A673 (cell line): ENCODE data around the gene WNK4. TPM values are rescaled to one million over a fixed set of nuclear protein-coding genes. Genes with fewer than 3 reads are reported as not detected.
"Not testable (repeated sequence)": the region's sequence is repeated elsewhere in the genome, so short reads cannot be mapped to it uniquely, and the experiment has no call there.

Experiments used
- BruUV-seq: library from RNA; stranded (reverse); fragments of 400-500 nt; replicated peaks from 2 replicates; lab custom pipeline; 2021; lab: Mats Ljungman, UMichigan
- CTCF ChIA-PET: fragments of 300-600 bp; sonication (Branson Sonifier 250); formaldehyde crosslinking; loops from one replicate; lab custom pipeline; 2022; ENCODE audit warnings: antibody characterized with exemption; lab: Charles Lee
- POLR2A ChIA-PET: fragments of 300-600 bp; sonication (Branson Sonifier 250); formaldehyde crosslinking; loops from one replicate; lab custom pipeline; 2022; ENCODE audit warnings: antibody characterized with exemption; ENCODE audit not compliant: low non-redundant PET; lab: Charles Lee
- DNase-seq: peaks from one replicate; pipeline ENCODE4 v3.0.0-alpha.2; 2015; ENCODE audit warnings: low spot score
- H3K27ac ChIP-seq: fragments of 200-600 bp; sonication (generic); 2 replicates; pipeline ENCODE4 v1.5.1; 2016; ENCODE audit warnings: mixed run types, low read depth, mild to moderate bottlenecking, mixed read lengths, antibody characterized with exemption, low read length; ENCODE audit not compliant: poor library complexity, severe bottlenecking
- H3K27me3 ChIP-seq: fragments of 200-600 bp; sonication (generic); replicated peaks from 2 replicates; pipeline ENCODE4 v1.6.1; 2017; ENCODE audit warnings: mixed run types, low read depth, mild to moderate bottlenecking, mixed read lengths, antibody characterized with exemption, low read length; ENCODE audit not compliant: insufficient read depth, poor library complexity
- H3K36me3 ChIP-seq: fragments of 200-600 bp; sonication (generic); 2 replicates; pipeline ENCODE4 v1.6.1; 2016; ENCODE audit warnings: mixed run types, mild to moderate bottlenecking, mixed read lengths, antibody characterized with exemption, low read length; ENCODE audit not compliant: insufficient read depth, poor library complexity, severe bottlenecking
- H3K4me1 ChIP-seq: fragments of 200-600 bp; sonication (generic); 2 replicates; pipeline ENCODE4 v1.6.1; 2017; ENCODE audit warnings: mixed run types, mild to moderate bottlenecking, mixed read lengths, antibody characterized with exemption, low read length; ENCODE audit not compliant: insufficient read depth, poor library complexity, severe bottlenecking
- H3K4me3 ChIP-seq: fragments of 200-600 bp; sonication (generic); 2 replicates; pipeline ENCODE4 v1.5.1; 2016; ENCODE audit warnings: low read depth, mixed run types, mild to moderate bottlenecking, mixed read lengths, low read length; ENCODE audit not compliant: poor library complexity, severe bottlenecking
- H3K9me3 ChIP-seq: fragments of 200-600 bp; sonication (generic); 2 replicates; pipeline ENCODE4 v1.6.1; 2016; ENCODE audit warnings: mixed run types, low read depth, mild to moderate bottlenecking, mixed read lengths, antibody characterized with exemption, low read length; ENCODE audit not compliant: poor library complexity, severe bottlenecking
- EZH2 ChIP-seq: fragments of 200-600 bp; sonication (generic); IDR thresholded peaks from 2 replicates; pipeline ENCODE4 v1.6.1; 2017; ENCODE audit warnings: borderline replicate concordance, low read depth, mild to moderate bottlenecking, mixed read lengths, antibody characterized with exemption, low read length; ENCODE audit not compliant: poor library complexity, severe bottlenecking
- intact Hi-C: fragments of 100-400 bp; cut with micrococcal nuclease; formaldehyde crosslinking; loops from one replicate; pipeline ENCODE4 v1.10.0; 2022; ENCODE audit not compliant: unreplicated experiment
- total RNA-seq: library from RNA; stranded (reverse); gene quantifications from 2 replicates; pipeline ENCODE4 v1.2.3, GENCODE V29; 2021
- TF ChIP-seq, protein P1 (sequence below): fragments of 300-800, 200-600 bp; sonication (generic); conservative IDR thresholded peaks from 2 replicates; pipeline ENCODE4 v1.5.1; 2017; ENCODE audit warnings: low read depth, mild to moderate bottlenecking, antibody characterized with exemption, low read length, moderate library complexity, mixed read lengths

The WNK4 gene
- total RNA-seq, 1 experiment from 2014 or later, result 0.11 TPM

DNA sequence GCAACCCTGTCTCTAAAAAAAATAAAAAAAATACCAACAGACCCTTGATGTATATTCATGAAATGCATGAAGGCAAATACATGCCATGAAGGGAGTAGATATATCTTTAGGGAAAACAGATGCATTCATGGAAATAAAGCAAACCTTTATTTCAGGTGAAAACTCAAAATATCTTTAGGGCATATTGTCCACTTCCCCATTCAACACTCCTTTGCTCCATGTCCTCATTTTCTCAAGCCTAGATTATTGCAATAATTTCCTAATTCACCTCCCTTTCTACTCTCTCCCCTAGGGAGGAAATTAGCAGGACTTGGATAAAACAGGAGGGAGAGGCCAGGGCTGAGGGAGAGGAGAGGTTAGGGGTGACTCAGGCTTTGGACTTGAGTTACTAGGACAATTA, 12.9 kb upstream of the WNK4 start:
- no peaks in the 10 kb centered on the region for H3K4me1 ChIP-seq
- DNase-seq, result no peak
- no peaks in the 10 kb centered on the region for H3K9me3 ChIP-seq
- ChIA-PET POLR2A (no interaction called here), CTCF (no interaction called here)
- H3K4me3 ChIP-seq, result no peak overlapping the region
- no peak overlapping the region for H3K27ac ChIP-seq
- no peaks in the 10 kb centered on the region for H3K27me3 ChIP-seq
- no peaks in the 10 kb centered on the region for H3K36me3 ChIP-seq
- intact Hi-C loops, result no loop called here
- TF ChIP-seq, protein P1, sequence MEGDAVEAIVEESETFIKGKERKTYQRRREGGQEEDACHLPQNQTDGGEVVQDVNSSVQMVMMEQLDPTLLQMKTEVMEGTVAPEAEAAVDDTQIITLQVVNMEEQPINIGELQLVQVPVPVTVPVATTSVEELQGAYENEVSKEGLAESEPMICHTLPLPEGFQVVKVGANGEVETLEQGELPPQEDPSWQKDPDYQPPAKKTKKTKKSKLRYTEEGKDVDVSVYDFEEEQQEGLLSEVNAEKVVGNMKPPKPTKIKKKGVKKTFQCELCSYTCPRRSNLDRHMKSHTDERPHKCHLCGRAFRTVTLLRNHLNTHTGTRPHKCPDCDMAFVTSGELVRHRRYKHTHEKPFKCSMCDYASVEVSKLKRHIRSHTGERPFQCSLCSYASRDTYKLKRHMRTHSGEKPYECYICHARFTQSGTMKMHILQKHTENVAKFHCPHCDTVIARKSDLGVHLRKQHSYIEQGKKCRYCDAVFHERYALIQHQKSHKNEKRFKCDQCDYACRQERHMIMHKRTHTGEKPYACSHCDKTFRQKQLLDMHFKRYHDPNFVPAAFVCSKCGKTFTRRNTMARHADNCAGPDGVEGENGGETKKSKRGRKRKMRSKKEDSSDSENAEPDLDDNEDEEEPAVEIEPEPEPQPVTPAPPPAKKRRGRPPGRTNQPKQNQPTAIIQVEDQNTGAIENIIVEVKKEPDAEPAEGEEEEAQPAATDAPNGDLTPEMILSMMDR, result no peak
- no peak for TF ChIP-seq EZH2
- no TSS peak for BruUV-seq

DNA sequence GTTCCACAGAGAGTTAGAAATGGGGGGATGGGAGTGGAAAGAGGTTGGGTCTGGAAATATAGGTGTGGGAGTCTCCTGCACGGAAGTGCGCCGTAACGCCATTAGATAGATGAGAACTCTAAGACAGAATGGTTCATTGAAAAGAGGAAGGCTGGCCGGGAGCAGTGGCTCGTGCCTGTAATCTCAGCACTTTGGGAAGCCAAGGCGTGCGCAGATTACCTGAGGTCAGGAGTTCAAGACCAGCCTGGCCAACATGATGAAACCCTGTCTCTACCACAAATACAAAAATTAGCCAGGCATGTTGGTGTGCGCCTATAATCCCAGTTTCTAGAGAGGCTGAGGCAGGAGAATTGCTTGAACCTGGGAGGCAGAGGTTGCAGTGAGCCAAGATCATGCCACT, 12.4 kb upstream of the WNK4 start:
- intact Hi-C loops, BruUV-seq, POLR2A ChIA-PET: not testable (repeated sequence)

DNA sequence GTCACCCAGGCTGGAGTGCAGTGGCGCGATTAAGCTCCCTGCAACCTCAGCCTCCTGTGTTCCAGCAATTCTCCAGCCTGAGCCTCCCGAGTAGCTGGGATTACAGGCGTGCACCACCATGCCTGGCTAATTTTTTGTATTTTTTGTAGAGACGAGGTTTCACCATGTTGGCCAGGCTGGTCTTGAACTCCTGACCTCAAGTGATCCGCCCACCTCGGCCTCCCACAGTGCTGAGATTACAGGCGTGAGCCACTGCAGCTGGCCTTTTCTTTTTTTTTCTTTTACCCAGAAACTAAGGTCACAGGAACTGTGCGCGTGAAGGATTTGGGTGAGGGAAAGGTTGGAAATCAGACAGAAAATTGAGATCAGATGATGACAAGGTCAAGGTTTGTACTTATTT, 10.4 kb upstream of the WNK4 start:
- intact Hi-C loops, H3K4me3 ChIP-seq, CTCF ChIA-PET, H3K36me3 ChIP-seq, H3K27ac ChIP-seq, BruUV-seq, H3K27me3 ChIP-seq, H3K9me3 ChIP-seq, POLR2A ChIA-PET, DNase-seq, H3K4me1 ChIP-seq: not testable (repeated sequence)

More for the DNA sequence above, 12.4 kb upstream of the WNK4 start:
- H3K4me3 ChIP-seq, H3K9me3 ChIP-seq, H3K27me3 ChIP-seq, H3K4me1 ChIP-seq, CTCF ChIA-PET, H3K36me3 ChIP-seq, DNase-seq, H3K27ac ChIP-seq: not testable (repeated sequence)

DNA sequence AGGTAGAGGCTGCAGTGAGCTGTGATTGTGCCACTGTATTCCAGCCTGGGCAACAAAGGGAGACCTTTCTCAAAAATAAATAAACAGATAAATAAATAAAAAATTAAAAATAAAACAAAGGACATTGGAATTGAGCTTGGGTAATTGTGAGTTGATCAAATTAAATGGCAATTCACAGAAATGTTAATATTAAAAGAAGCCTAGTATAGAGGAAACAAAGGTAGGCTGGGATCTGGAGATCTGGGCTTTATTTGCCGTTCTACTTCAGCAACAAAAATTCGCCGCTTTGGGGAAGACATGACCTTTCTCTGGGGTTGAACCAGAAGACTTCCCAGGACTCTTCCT, 7.5 kb upstream of the WNK4 start:
- H3K27ac ChIP-seq, result peak overlapping the region; percentile 65
- BruUV-seq, result TSS peak; percentile 94
- POLR2A ChIA-PET, result no interaction called here

More for the DNA sequence above, 7.5 kb upstream of the WNK4 start:
- Histone ChIP-seq H3K27me3 (no peaks in the 10 kb centered on the region), H3K36me3 (no peaks in the 10 kb centered on the region), H3K4me3 (peak overlapping the region; percentile 68), H3K9me3 (no peaks in the 10 kb centered on the region), H3K4me1 (no peaks in the 10 kb centered on the region)
- intact Hi-C loops, result no loop called here
- no peak for TF ChIP-seq EZH2
- TF ChIP-seq, protein P1, result no peak
- no peak for DNase-seq
- CTCF ChIA-PET, result interaction anchor here (2.3 kb wide), 1 partner anchor 9 kb away, joined by 5 read pairs; no protein-coding TSS in a partner anchor
